ENCODE measurements around the gene PXYLP1. TPM values are rescaled to one million over a fixed set of nuclear protein-coding genes. Genes with fewer than 3 reads are reported as not detected.

PXYLP1 gene
- total and polyA plus RNA-seq, 9 of the 15 experiments (the other 6 are each of a cell fraction or from before 2014, with no cell fraction given), result 0.80 to 2.9 (median 1.3) TPM

DNA sequence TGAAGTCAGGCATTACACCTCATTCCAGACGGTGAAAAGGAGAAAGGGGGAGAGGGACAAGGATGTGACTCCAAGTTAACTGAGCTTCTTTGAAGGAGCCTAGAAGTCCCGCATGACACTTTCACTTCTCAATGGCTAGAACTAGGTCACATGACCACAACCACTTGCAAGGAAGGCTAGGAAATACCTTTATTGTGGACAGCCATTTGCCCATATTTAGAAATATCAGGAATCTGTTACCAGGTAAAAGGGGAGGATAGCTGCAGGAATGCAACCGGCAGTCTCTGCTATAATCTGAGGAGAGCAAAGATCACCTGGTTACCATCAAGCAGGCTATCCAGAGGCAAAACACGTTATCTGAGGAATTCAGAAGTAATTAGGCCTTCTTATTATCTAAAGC, 28.9 kb upstream of the PXYLP1 start (continued):
- TF ChIP-seq, protein P1, sequence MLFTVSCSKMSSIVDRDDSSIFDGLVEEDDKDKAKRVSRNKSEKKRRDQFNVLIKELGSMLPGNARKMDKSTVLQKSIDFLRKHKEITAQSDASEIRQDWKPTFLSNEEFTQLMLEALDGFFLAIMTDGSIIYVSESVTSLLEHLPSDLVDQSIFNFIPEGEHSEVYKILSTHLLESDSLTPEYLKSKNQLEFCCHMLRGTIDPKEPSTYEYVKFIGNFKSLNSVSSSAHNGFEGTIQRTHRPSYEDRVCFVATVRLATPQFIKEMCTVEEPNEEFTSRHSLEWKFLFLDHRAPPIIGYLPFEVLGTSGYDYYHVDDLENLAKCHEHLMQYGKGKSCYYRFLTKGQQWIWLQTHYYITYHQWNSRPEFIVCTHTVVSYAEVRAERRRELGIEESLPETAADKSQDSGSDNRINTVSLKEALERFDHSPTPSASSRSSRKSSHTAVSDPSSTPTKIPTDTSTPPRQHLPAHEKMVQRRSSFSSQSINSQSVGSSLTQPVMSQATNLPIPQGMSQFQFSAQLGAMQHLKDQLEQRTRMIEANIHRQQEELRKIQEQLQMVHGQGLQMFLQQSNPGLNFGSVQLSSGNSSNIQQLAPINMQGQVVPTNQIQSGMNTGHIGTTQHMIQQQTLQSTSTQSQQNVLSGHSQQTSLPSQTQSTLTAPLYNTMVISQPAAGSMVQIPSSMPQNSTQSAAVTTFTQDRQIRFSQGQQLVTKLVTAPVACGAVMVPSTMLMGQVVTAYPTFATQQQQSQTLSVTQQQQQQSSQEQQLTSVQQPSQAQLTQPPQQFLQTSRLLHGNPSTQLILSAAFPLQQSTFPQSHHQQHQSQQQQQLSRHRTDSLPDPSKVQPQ (CRISPR knock-in tag; IDR thresholded peaks at IDR 0.05; ENCODE audit: borderline replicate concordance), result no peak
- TF ChIP-seq HDAC2 (IDR thresholded peaks at IDR 0.05) (no peak), FOXK2 (conservative IDR thresholded peaks at IDR 0.05 in 1 of 2, IDR thresholded peaks at IDR 0.05 in 1 of 2; ENCODE audit: low read depth in 2 of 2) (no peak), NEUROD1 (IDR thresholded peaks at IDR 0.05; ENCODE audit: borderline replicate concordance, low read depth, low read length, partially characterized antibody) (no peak), HNRNPUL1 (IDR thresholded peaks at IDR 0.05; ENCODE audit: low read length) (no peak), NR2F6 (CRISPR knock-in tag; IDR thresholded peaks at IDR 0.05) (no peak), RNF2 (IDR thresholded peaks at IDR 0.05) (no peak), ATF1 (CRISPR knock-in tag; IDR thresholded peaks at IDR 0.05) (no peak), ATF1 (tag; IDR thresholded peaks at IDR 0.05) (no peak)
- TF ChIP-seq, protein P2, sequence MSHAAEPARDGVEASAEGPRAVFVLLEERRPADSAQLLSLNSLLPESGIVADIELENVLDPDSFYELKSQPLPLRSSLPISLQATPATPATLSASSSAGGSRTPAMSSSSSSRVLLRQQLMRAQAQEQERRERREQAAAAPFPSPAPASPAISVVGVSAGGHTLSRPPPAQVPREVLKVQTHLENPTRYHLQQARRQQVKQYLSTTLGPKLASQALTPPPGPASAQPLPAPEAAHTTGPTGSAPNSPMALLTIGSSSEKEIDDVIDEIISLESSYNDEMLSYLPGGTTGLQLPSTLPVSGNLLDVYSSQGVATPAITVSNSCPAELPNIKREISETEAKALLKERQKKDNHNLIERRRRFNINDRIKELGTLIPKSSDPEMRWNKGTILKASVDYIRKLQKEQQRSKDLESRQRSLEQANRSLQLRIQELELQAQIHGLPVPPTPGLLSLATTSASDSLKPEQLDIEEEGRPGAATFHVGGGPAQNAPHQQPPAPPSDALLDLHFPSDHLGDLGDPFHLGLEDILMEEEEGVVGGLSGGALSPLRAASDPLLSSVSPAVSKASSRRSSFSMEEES (CRISPR knock-in tag; IDR thresholded peaks at IDR 0.05), result peak; percentile 94
- TF ChIP-seq, protein P3, sequence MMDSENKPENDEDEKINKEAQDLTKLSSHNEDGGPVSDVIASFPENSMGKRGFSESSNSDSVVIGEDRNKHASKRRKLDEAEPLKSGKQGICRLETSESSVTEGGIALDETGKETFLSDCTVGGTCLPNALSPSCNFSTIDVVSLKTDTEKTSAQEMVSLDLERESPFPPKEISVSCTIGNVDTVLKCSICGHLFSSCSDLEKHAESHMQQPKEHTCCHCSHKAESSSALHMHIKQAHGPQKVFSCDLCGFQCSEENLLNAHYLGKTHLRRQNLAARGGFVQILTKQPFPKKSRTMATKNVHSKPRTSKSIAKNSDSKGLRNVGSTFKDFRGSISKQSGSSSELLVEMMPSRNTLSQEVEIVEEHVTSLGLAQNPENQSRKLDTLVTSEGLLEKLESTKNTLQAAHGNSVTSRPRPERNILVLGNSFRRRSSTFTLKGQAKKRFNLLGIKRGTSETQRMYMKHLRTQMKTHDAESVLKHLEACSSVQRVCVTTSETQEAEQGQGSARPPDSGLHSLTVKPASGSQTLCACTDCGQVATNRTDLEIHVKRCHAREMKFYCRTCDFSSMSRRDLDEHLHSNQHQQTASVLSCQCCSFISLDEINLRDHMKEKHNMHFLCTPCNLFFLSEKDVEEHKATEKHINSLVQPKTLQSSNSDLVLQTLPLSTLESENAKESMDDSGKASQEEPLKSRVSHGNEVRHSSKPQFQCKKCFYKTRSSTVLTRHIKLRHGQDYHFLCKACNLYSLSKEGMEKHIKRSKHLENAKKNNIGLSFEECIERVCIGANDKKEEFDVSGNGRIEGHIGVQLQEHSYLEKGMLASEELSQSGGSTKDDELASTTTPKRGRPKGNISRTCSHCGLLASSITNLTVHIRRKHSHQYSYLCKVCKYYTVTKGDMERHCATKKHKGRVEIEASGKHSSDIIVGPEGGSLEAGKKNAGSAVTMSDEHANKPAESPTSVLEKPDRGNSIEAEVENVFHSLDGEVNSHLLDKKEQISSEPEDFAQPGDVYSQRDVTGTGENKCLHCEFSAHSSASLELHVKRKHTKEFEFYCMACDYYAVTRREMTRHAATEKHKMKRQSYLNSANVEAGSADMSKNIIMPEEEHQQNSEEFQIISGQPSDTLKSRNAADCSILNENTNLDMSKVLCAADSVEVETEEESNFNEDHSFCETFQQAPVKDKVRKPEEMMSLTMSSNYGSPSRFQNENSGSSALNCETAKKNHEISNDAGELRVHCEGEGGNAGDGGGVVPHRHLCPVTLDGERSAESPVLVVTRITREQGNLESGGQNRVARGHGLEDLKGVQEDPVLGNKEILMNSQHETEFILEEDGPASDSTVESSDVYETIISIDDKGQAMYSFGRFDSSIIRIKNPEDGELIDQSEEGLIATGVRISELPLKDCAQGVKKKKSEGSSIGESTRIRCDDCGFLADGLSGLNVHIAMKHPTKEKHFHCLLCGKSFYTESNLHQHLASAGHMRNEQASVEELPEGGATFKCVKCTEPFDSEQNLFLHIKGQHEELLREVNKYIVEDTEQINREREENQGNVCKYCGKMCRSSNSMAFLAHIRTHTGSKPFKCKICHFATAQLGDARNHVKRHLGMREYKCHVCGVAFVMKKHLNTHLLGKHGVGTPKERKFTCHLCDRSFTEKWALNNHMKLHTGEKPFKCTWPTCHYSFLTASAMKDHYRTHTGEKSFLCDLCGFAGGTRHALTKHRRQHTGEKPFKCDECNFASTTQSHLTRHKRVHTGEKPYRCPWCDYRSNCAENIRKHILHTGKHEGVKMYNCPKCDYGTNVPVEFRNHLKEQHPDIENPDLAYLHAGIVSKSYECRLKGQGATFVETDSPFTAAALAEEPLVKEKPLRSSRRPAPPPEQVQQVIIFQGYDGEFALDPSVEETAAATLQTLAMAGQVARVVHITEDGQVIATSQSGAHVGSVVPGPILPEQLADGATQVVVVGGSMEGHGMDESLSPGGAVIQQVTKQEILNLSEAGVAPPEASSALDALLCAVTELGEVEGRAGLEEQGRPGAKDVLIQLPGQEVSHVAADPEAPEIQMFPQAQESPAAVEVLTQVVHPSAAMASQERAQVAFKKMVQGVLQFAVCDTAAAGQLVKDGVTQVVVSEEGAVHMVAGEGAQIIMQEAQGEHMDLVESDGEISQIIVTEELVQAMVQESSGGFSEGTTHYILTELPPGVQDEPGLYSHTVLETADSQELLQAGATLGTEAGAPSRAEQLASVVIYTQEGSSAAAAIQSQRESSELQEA (IDR thresholded peaks at IDR 0.05; ENCODE audit: low read depth), result no peak

Measured in K562 (cell line).